A549 (cell line): ENCODE data around the gene HMGN3.

ENCODE experiments used
- CEBPB ChIP-seq, 2 experiments: fragments of >200 bp in 1 of 2; sonication (Bioruptor Twin) in 1 of 2; formaldehyde crosslinking in 1 of 2; IDR thresholded peaks; 2 replicates each; pipeline ENCODE4 v1.6.1; 2012 to 2016
- HEYL ChIP-seq: fragments of 250-450 bp; sonication (Bioruptor Pico); IDR thresholded peaks from 2 replicates; pipeline ENCODE4 v1.8.0; 2021; ENCODE audit warnings: mild to moderate bottlenecking, moderate library complexity
- RFX5 ChIP-seq: fragments of 450-650 bp; IDR thresholded peaks from 2 replicates; pipeline ENCODE4 v1.7.1; 2014; ENCODE audit warnings: antibody characterized with exemption, mild to moderate bottlenecking, moderate library complexity
- TF ChIP-seq, protein P1 (sequence below): fragments of >200 bp; sonication (Bioruptor Twin); formaldehyde crosslinking; IDR thresholded peaks from 3 replicates; pipeline ENCODE4 v1.5.1; 2016
- TF ChIP-seq, protein P2 (sequence below): fragments of 200-600 bp; sonication (generic); IDR thresholded peaks from 2 replicates; pipeline ENCODE4 v1.6.1; 2016; ENCODE audit warnings: antibody characterized with exemption, mild to moderate bottlenecking, moderate library complexity
- TF ChIP-seq, protein P3 (sequence below): IDR thresholded peaks from 2 replicates; pipeline ENCODE4 v1.6.1; 2012

DNA sequence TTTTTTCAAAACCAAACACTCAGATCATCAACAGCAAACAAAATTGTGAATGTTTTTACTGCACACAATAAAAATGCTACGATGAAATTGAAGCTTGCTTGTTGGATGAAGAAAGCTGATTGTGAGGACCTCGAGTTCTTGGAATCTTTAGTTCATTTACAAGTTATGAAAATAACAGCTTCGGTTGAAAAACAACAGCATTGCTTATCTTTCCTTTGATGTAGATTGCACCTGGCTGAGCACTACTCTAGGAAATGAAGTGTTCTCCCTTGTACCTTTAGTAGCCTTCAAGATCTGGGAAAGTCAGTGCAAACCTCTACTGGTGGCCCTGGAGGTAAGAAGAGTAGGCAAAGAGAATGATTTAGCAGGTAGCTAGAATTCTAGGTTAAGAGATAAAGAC is 2.2 kb upstream of the HMGN3 start:
- TF ChIP-seq, protein P1, sequence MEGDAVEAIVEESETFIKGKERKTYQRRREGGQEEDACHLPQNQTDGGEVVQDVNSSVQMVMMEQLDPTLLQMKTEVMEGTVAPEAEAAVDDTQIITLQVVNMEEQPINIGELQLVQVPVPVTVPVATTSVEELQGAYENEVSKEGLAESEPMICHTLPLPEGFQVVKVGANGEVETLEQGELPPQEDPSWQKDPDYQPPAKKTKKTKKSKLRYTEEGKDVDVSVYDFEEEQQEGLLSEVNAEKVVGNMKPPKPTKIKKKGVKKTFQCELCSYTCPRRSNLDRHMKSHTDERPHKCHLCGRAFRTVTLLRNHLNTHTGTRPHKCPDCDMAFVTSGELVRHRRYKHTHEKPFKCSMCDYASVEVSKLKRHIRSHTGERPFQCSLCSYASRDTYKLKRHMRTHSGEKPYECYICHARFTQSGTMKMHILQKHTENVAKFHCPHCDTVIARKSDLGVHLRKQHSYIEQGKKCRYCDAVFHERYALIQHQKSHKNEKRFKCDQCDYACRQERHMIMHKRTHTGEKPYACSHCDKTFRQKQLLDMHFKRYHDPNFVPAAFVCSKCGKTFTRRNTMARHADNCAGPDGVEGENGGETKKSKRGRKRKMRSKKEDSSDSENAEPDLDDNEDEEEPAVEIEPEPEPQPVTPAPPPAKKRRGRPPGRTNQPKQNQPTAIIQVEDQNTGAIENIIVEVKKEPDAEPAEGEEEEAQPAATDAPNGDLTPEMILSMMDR = no peak
- TF ChIP-seq CEBPB (IDR thresholded peaks at IDR 0.05) (no peak), HEYL (no peak), RFX5 (no peak)
- TF ChIP-seq, protein P2, sequence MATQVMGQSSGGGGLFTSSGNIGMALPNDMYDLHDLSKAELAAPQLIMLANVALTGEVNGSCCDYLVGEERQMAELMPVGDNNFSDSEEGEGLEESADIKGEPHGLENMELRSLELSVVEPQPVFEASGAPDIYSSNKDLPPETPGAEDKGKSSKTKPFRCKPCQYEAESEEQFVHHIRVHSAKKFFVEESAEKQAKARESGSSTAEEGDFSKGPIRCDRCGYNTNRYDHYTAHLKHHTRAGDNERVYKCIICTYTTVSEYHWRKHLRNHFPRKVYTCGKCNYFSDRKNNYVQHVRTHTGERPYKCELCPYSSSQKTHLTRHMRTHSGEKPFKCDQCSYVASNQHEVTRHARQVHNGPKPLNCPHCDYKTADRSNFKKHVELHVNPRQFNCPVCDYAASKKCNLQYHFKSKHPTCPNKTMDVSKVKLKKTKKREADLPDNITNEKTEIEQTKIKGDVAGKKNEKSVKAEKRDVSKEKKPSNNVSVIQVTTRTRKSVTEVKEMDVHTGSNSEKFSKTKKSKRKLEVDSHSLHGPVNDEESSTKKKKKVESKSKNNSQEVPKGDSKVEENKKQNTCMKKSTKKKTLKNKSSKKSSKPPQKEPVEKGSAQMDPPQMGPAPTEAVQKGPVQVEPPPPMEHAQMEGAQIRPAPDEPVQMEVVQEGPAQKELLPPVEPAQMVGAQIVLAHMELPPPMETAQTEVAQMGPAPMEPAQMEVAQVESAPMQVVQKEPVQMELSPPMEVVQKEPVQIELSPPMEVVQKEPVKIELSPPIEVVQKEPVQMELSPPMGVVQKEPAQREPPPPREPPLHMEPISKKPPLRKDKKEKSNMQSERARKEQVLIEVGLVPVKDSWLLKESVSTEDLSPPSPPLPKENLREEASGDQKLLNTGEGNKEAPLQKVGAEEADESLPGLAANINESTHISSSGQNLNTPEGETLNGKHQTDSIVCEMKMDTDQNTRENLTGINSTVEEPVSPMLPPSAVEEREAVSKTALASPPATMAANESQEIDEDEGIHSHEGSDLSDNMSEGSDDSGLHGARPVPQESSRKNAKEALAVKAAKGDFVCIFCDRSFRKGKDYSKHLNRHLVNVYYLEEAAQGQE = no peak
- TF ChIP-seq, protein P3, sequence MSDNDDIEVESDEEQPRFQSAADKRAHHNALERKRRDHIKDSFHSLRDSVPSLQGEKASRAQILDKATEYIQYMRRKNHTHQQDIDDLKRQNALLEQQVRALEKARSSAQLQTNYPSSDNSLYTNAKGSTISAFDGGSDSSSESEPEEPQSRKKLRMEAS = no peak
